Islet precursor cell (in vitro differentiated cells): ENCODE measurements around the gene RHOF.

Experiments
- DNase-seq: peaks from one replicate; pipeline ENCODE4 v3.0.0-alpha.2; 2018

The RHOF gene, protein sequence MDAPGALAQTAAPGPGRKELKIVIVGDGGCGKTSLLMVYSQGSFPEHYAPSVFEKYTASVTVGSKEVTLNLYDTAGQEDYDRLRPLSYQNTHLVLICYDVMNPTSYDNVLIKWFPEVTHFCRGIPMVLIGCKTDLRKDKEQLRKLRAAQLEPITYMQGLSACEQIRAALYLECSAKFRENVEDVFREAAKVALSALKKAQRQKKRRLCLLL

GRCh38 chr12:121793440-121793837 is at the start of gene RHOF:
Gene RHOF, minus strand, starts transcription at chr12:121793688. Its CDS starts 55 bp downstream, at chr12:121793633.
- DNase-seq = no peak

GRCh38 chr12:121839993-121840761 is 46.7 kb upstream of the RHOF start:
- no peak for DNase-seq

- peak; percentile 100 for DNase-seq
These were observed 45.9 kb upstream of the RHOF start for GRCh38 chr12:121839106-121839992.

DNA sequence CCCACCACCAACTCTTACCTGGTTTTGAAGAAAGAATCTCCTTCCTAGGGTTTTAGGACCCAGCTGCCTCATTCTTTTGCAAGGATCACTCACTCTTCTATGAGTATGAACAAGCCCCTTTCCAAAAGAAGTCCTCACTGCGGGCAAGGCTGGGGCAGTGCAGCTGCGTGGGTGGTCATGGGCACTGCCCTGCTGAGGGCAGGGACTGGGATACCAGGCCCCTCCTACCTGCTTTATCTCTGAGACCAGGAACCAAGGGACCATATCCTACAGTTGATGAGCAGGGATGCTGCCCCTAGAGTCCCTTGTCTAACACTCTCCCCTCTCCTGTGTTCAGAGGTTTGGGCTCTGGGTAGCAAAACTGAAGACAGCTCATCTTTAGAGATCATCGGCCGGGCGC is 44.6 kb upstream of the RHOF start:
- no peak for DNase-seq

- no peak for DNase-seq
These were observed 44.2 kb upstream of the RHOF start for GRCh38 chr12:121837680-121838079.

GRCh38 chr12:121831571-121832245 is 38.2 kb upstream of the RHOF start:
- no peak for DNase-seq

DNA sequence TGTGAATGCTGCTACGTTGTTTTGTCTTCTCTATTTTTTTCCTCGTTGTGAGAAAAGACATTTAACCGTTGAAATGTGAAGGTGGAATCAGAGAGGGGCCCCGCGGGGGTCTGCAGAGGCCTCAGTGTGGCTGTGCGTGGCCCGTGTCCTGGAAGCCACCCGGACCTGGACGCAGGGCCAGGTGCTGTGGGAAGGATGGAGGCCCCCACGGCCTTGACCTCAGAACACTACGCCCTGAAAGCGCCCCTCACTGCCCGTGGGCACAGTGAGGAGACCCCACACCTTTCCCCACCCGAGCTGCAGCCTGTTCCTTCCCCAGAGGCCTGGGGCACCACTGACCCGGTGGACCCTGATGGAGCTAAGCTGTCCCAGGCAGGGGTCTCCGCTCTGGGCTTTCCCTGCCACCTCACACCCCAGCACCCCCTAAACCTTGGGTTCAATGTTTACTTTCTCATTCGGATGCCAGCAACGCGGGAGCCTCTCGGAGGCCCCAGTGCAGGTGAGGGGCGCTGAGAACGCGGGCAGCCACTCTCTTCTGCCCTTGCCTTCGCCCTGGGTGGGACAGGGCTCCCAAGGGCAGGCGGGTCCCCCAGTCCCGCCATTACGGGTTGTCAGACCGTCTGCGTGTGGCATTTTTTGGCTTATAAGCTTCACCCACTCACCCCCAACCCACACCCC is 37.2 kb upstream of the RHOF start:
- no peak for DNase-seq

DNA sequence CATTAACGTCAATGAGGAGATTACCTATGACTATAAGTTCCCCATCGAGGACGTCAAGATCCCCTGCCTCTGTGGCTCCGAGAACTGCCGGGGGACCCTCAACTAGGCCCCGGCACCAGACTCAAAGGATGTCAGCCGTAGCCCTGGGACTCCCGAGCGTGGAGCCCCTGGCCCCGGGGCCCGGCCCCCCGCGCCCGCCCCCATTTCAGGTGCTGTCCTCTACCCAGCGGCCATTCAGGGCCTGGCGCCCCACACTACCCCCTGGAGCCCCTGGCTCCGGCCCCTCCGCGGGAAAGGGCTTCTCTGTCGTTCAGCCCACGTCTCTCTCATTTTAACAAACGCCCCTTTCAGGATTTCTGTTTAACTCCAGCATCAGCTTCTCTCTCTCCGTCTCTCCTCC is 36.6 kb upstream of the RHOF start:
- DNase-seq = no peak

DNA sequence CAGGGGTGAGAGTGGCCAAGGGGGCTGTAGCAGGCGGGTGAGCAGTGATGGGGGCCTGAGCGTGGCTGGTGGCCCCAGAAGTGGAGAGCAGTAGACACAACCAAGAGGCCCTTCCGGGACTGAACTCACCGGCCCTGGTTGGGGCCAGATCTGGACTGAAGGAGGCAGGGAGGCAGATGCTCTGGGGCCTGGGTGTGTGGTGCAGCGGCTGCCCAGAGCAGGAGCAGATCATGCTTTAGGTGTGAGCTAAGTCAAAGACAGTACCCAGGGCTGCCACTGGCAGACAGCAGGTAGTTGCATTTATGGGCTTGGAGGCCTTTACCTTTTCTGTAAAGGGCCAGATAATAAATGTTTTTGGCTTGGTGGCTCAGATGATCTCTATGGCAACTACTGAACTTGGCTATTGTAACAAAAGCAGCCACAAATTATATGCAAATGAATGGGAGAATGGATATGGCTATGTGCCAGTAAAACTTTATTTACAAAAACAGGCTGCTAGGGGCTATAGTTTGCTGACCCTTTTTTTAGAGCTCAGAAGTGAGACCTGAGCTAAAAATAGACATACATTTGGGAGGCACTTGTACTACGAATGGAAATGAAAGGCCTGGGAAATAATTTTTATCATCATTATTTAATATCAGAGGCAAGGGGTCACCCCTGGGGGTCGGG is 35.9 kb upstream of the RHOF start:
- DNase-seq = no peak

DNA sequence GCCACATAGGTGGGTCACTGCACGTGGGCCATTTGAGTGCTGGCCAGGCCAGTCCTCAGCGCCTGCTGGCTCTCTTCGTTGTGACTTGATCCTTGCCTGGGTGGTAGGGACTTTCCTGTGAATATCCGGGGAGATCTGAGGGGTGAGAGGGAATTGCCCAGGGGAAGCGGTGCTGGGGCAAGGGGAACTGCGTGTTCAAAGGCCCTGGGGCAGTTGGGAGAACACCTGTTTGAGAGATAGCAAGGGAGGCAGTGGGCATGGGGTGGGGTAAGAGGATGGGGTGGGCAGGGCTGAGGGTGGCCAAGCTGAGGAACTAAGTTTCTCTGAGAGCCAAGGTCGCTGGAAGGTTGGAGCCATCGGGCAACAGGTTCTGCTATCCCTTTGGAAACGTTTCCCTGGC is 35.3 kb upstream of the RHOF start:
- no peak for DNase-seq

DNA sequence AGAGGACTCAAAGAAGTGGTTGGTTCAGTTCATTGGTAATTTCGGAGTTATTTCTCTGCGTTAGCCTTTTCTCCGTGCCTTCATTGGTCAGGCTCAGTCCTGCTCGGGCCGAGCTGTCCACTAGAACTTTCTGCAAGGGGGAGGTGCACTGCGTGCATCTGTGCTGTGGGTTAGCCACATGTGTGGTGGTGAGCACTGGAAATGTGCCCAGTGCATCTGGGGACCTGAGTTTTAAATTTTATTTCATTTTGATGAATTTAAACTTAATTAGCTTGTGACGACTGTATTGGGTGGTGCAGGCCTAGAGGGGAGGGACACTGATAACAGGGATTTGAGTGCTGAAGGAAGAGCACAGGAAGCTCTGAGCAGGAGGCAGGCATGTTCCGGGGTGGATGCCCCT is 34.8 kb upstream of the RHOF start:
- no peak for DNase-seq

- no peak for DNase-seq
These were observed 34.0 kb upstream of the RHOF start for GRCh38 chr12:121827351-121828099.

DNA sequence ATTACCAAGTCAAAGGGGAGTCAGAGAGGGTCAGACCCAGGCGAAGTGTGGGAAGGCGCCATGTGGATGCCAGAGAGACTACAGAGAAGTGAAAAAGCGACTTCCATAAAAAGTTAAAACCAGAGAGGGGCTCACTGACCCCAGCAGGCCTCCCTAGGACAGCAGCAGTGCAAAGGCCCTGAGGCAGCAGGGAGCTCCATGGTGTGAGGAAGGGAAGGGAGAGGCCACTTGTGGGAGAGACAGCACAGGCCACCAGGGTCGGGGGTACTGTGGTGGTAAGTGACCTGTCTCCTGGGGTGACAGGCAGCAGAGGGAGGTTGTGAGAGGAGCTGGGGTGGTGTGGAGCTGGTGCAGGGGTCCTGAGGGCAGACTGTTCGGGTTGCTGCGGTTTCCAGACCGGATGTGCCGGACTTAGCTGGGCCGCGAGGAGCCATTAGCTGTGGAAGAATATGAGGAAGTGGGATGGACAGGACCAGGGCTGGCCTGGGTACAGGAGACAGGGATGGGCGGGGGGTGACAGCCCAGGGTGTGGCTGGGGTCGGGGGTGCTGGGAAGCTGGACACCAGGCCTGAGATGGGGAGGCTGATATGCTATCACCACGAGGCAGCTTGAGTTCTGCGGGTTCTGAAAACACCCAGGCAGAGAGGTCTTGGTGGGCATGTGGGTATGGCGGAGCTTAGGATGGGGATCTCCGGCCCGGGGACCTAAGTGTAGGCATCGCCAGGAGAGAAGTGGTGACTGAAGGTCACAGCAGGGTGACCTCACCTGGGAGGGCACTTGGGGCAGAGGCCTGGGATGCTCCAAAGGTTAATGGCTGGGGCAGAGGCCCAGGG is 33.0 kb upstream of the RHOF start:
- DNase-seq = no peak

- DNase-seq = no peak
These were observed 31.6 kb upstream of the RHOF start for GRCh38 chr12:121825041-121825523.

GRCh38 chr12:121823727-121824115 is 30.2 kb upstream of the RHOF start:
- DNase-seq = no peak

DNA sequence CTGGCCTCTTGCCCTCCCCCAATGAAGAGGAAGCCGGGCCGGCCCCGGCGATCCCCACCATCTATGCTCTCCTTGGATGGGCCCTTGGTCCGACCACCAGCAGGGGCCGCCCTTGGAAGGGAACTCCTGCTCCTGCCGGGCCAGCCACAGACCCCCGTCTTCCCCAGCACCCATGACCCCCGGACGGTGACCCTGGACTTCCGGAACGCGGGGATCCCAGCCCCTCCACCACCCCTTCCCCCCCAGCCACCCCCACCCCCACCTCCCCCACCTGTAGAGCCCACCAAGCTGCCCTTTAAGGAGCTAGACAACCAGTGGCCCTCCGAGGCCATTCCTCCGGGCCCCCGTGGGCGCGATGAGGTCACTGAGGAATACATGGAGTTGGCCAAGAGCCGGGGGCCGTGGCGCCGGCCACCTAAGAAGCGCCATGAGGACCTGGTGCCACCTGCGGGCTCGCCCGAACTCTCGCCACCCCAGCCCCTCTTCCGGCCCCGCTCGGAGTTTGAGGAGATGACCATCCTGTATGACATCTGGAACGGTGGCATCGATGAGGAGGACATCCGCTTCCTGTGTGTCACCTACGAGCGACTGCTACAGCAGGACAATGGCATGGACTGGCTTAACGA is 29.7 kb upstream of the RHOF start:
- no peak for DNase-seq

DNA sequence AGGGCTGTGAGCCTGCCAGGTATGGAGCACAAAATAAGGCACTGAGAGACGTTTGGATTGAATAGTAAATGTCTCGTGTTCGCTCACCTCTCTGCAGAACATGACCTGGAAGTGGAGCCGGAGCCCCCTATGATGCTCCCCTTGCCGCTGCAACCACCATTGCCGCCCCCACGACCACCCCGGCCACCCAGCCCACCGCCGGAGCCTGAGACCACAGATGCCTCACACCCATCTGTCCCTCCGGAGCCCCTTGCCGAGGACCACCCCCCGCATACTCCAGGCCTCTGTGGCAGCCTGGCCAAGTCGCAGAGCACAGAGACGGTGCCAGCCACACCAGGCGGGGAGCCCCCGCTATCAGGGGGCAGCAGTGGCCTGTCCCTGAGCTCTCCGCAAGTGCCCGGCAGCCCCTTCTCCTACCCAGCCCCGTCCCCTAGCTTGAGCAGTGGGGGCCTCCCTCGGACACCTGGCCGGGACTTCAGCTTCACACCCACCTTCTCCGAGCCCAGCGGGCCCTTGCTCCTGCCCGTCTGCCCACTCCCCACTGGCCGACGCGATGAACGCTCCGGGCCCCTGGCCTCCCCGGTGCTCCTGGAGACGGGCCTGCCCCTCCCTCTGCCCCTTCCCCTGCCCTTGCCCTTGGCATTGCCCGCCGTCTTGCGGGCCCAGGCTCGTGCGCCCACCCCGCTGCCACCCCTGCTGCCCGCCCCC is 29.1 kb upstream of the RHOF start:
- DNase-seq = no peak

- DNase-seq = no peak
These were observed 26.6 kb upstream of the RHOF start for GRCh38 chr12:121820056-121820455.
